Measurements from ENCODE around the gene RNF138. TPM values are rescaled to one million over a fixed set of nuclear protein-coding genes. Genes with fewer than 3 reads are reported as not detected.

The RNF138 gene
- total RNA-seq, 1 experiment from 2014 or later: 61.8 TPM

GRCh38 chr18:32114293-32114942, 22.7 kb downstream of the RNF138 start:
- intact Hi-C loops (cut with micrococcal nuclease; ENCODE audit: unreplicated experiment): no loop called here
- TF ChIP-seq EZH2 (IDR thresholded peaks at IDR 0.05; ENCODE audit: borderline replicate concordance, low read depth, low read length, poor library complexity, severe bottlenecking): no peak
- TF ChIP-seq CTCF (conservative IDR thresholded peaks at IDR 0.05; ENCODE audit: low read depth, low read length): no peak
- Histone ChIP-seq H3K4me3 (ENCODE audit: low read depth, low read length, poor library complexity, severe bottlenecking) (no peak overlapping the region), H3K27me3 (replicated peaks; ENCODE audit: insufficient read depth, low read depth, low read length, poor library complexity) (no peaks in the 10 kb centered on the region), H3K36me3 (ENCODE audit: insufficient read depth, low read length, poor library complexity, severe bottlenecking) (peaks cover 13% of the 10 kb centered on the region), H3K9me3 (ENCODE audit: low read depth, low read length, poor library complexity, severe bottlenecking) (no peaks in the 10 kb centered on the region), H3K27ac (ENCODE audit: low read depth, low read length, poor library complexity, severe bottlenecking) (no peak overlapping the region), H3K4me1 (ENCODE audit: insufficient read depth, low read length, poor library complexity, severe bottlenecking) (peaks cover 6% of the 10 kb centered on the region)
- BruUV-seq (replicated peaks): no TSS peak
- no peak for DNase-seq (ENCODE audit: low spot score)
- POLR2A ChIA-PET (ENCODE audit: low non-redundant PET): no interaction called here
- CTCF ChIA-PET: no interaction called here

- no peak overlapping the region for H3K4me3 ChIP-seq (ENCODE audit: low read depth, low read length, poor library complexity, severe bottlenecking)
- TF ChIP-seq CTCF (conservative IDR thresholded peaks at IDR 0.05; ENCODE audit: low read depth, low read length): no peak
- no peak for TF ChIP-seq EZH2 (IDR thresholded peaks at IDR 0.05; ENCODE audit: borderline replicate concordance, low read depth, low read length, poor library complexity, severe bottlenecking)
- no peaks in the 10 kb centered on the region for H3K4me1 ChIP-seq (ENCODE audit: insufficient read depth, low read length, poor library complexity, severe bottlenecking)
- H3K27me3 ChIP-seq (replicated peaks; ENCODE audit: insufficient read depth, low read depth, low read length, poor library complexity): no peaks in the 10 kb centered on the region
- intact Hi-C loops (cut with micrococcal nuclease; ENCODE audit: unreplicated experiment): no loop called here
- no peak for DNase-seq (ENCODE audit: low spot score)
- peaks cover 43% of the 10 kb centered on the region for H3K36me3 ChIP-seq (ENCODE audit: insufficient read depth, low read length, poor library complexity, severe bottlenecking)
- H3K27ac ChIP-seq (ENCODE audit: low read depth, low read length, poor library complexity, severe bottlenecking): no peak overlapping the region
- POLR2A ChIA-PET (ENCODE audit: low non-redundant PET): no interaction called here
- CTCF ChIA-PET: no interaction called here
- H3K9me3 ChIP-seq (ENCODE audit: low read depth, low read length, poor library complexity, severe bottlenecking): no peaks in the 10 kb centered on the region
- no TSS peak for BruUV-seq (replicated peaks)
These were observed 30.4 kb downstream of the RNF138 start for GRCh38 chr18:32122039-32122438.

DNA sequence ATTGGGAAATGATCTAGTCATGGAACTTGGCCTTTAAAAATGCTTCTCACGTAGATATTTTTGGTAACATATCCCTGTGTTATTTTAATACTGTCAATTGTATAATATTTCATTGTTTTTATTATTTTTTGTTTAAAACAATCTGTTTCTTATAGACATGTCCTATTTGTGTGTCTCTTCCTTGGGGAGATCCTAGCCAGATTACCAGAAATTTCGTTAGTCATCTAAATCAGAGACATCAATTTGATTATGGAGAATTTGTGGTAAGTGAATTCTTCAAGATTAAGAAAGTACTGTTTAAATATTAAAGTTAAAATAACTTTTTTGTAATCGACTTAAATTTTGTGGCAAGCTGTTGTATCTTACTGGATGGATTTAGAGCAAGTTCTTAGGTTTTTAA, 34.9 kb downstream of the RNF138 start:
- CTCF ChIA-PET: no interaction called here
- intact Hi-C loops (cut with micrococcal nuclease; ENCODE audit: unreplicated experiment): no loop called here
- Histone ChIP-seq H3K27ac (ENCODE audit: low read depth, low read length, poor library complexity, severe bottlenecking) (no peak overlapping the region), H3K9me3 (ENCODE audit: low read depth, low read length, poor library complexity, severe bottlenecking) (no peaks in the 10 kb centered on the region), H3K4me1 (ENCODE audit: insufficient read depth, low read length, poor library complexity, severe bottlenecking) (no peaks in the 10 kb centered on the region), H3K4me3 (ENCODE audit: low read depth, low read length, poor library complexity, severe bottlenecking) (no peak overlapping the region), H3K27me3 (replicated peaks; ENCODE audit: insufficient read depth, low read depth, low read length, poor library complexity) (no peaks in the 10 kb centered on the region), H3K36me3 (ENCODE audit: insufficient read depth, low read length, poor library complexity, severe bottlenecking) (peaks cover 54% of the 10 kb centered on the region)
- no TSS peak for BruUV-seq (replicated peaks)
- TF ChIP-seq EZH2 (IDR thresholded peaks at IDR 0.05; ENCODE audit: borderline replicate concordance, low read depth, low read length, poor library complexity, severe bottlenecking) (no peak), CTCF (conservative IDR thresholded peaks at IDR 0.05; ENCODE audit: low read depth, low read length) (no peak)
- DNase-seq (ENCODE audit: low spot score): no peak
- POLR2A ChIA-PET (ENCODE audit: low non-redundant PET): no interaction called here

All from A673 (cell line).